Measurements from ENCODE around the gene MAMDC4.

DNA sequence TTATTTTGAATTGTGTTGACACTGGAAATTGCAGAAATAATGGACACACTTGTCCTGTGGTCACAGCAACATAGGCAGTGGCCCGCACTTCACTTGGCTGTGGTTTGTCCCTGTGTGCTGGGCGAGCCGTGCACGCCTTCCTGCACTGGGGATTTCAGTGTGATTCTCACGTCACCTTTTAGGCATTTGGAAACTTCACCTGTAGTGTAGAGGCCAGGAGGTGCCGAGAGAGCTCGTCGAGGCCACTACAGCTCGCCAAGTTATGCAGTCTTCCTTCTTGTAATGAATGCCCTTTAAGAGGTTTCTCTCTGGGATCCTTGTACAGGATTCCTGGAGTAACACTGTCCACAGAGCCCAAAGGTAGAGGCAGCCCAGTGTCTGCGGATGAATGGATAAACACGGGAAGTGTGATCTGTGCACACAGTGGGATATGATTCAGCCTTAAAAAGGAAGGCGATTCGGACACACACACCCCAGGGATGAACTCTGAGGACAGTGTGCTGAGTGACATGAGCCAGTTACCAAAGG, 48.9 kb downstream of the MAMDC4 start:
- no peak for TF ChIP-seq CEBPB (IDR thresholded peaks at IDR 0.05; ENCODE audit: borderline replicate concordance, low read depth, low read length)
- TF ChIP-seq ZNF615 (CRISPR knock-in tag; IDR thresholded peaks at IDR 0.05; ENCODE audit: borderline replicate concordance), result no peak
- TF ChIP-seq, protein P1, sequence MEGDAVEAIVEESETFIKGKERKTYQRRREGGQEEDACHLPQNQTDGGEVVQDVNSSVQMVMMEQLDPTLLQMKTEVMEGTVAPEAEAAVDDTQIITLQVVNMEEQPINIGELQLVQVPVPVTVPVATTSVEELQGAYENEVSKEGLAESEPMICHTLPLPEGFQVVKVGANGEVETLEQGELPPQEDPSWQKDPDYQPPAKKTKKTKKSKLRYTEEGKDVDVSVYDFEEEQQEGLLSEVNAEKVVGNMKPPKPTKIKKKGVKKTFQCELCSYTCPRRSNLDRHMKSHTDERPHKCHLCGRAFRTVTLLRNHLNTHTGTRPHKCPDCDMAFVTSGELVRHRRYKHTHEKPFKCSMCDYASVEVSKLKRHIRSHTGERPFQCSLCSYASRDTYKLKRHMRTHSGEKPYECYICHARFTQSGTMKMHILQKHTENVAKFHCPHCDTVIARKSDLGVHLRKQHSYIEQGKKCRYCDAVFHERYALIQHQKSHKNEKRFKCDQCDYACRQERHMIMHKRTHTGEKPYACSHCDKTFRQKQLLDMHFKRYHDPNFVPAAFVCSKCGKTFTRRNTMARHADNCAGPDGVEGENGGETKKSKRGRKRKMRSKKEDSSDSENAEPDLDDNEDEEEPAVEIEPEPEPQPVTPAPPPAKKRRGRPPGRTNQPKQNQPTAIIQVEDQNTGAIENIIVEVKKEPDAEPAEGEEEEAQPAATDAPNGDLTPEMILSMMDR (CRISPR knock-in tag; IDR thresholded peaks at IDR 0.05), result no peak
- no peak for TF ChIP-seq SMYD3 (CRISPR knock-in tag; IDR thresholded peaks at IDR 0.05)
- TF ChIP-seq TOE1 (CRISPR knock-in tag; IDR thresholded peaks at IDR 0.05), result no peak
- no peak for TF ChIP-seq FIP1L1 (IDR thresholded peaks at IDR 0.05; ENCODE audit: borderline replicate concordance, insufficient read depth, low read depth, low read length)
- TF ChIP-seq, protein P2, sequence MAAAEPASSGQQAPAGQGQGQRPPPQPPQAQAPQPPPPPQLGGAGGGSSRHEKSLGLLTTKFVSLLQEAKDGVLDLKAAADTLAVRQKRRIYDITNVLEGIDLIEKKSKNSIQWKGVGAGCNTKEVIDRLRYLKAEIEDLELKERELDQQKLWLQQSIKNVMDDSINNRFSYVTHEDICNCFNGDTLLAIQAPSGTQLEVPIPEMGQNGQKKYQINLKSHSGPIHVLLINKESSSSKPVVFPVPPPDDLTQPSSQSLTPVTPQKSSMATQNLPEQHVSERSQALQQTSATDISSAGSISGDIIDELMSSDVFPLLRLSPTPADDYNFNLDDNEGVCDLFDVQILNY (CRISPR knock-in tag; conservative IDR thresholded peaks at IDR 0.05), result no peak
- no peak for TF ChIP-seq ZNF225 (CRISPR knock-in tag; IDR thresholded peaks at IDR 0.05)
- no peak for TF ChIP-seq MXI1 (IDR thresholded peaks at IDR 0.05; ENCODE audit: borderline replicate concordance, low read depth, low read length)
